Measurements from ENCODE around the gene CDC42BPA. TPM values are rescaled to one million over a fixed set of nuclear protein-coding genes. Genes with fewer than 3 reads are reported as not detected.
A peak's percentile ranks its signal among the peaks of the same experiment; 100 is the strongest.

The CDC42BPA gene
- total and polyA plus RNA-seq, 2 donors (not counting 3 experiments of a cell fraction or from before 2014, with no cell fraction given) = 26.1 to 92.6 TPM

DNA sequence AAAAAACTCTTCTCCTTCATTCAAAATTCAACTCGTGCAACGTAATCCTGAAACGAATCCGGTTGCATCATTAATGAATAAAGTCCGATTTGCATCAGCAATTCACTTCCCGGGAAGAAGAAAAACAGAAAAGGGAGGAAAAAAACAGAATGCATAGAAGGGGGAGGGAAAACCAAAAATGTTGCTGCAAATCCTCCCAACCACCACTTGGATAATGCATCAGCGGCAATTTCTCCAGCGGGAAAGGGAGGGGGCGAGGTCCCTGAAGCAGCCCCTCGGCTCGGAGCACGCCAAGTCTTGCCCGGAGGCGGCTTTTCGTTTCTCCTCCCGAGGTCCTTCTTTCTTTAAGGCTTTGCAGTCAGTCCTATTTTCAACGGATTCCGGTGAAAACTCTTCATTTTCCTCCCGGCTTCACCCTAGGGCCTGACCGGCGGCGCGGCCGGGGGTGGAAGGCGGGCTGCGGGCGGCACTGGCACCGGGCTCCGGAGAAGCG lies 723 bp downstream of the CDC42BPA start:
- no peak overlapping the region for H2AFZ ChIP-seq (ENCODE audit: low read depth, low read length)
- H3K27ac ChIP-seq (ENCODE audit: insufficient read depth, low read depth, low read length) = peak overlapping the region; percentile 92
- H3K9ac ChIP-seq (replicated peaks; ENCODE audit: extremely low read depth, insufficient read depth, low read length) = peak overlapping the region; percentile 99
- H3K4me3 ChIP-seq (replicated peaks in 1 of 3; ENCODE audit: insufficient read depth in 1 of 3, low read depth in 1 of 3, low read length in 3 of 3) = peak overlapping the region; percentile 96 to 100 (median 97)
- no peaks in the 10 kb centered on the region for H3K27me3 ChIP-seq (ENCODE audit: control insufficient read depth in 2 of 2, insufficient read depth in 2 of 2, low read length in 2 of 2)
- H3K4me1 ChIP-seq (ENCODE audit: control insufficient read depth, extremely low read depth, insufficient read depth, low read length) = peaks cover 19% of the 10 kb centered on the region
- H4K20me1 ChIP-seq (replicated peaks; ENCODE audit: control insufficient read depth, extremely low read depth, insufficient read depth, low read length) = no peaks in the 10 kb centered on the region
- BruUV-seq (replicated peaks) = TSS peak; percentile 24
- TF ChIP-seq, protein P1, sequence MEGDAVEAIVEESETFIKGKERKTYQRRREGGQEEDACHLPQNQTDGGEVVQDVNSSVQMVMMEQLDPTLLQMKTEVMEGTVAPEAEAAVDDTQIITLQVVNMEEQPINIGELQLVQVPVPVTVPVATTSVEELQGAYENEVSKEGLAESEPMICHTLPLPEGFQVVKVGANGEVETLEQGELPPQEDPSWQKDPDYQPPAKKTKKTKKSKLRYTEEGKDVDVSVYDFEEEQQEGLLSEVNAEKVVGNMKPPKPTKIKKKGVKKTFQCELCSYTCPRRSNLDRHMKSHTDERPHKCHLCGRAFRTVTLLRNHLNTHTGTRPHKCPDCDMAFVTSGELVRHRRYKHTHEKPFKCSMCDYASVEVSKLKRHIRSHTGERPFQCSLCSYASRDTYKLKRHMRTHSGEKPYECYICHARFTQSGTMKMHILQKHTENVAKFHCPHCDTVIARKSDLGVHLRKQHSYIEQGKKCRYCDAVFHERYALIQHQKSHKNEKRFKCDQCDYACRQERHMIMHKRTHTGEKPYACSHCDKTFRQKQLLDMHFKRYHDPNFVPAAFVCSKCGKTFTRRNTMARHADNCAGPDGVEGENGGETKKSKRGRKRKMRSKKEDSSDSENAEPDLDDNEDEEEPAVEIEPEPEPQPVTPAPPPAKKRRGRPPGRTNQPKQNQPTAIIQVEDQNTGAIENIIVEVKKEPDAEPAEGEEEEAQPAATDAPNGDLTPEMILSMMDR (IDR thresholded peaks at IDR 0.05; ENCODE audit: extremely low read depth in 1 of 2, insufficient read depth in 1 of 2, low read depth in 1 of 2, low read length in 2 of 2) = peak; percentile 6 to 30
- TF ChIP-seq JUN (IDR thresholded peaks at IDR 0.05; ENCODE audit: borderline replicate concordance, insufficient read depth, insufficient read length, low read depth) = no peak
- peak; percentile 18 for TF ChIP-seq POLR2A (IDR thresholded peaks at IDR 0.05; ENCODE audit: low read depth, low read length)
- POLR2A ChIA-PET = interaction anchor here (1.8 to 1.9 kb wide), 2 partner anchors 40 to 112 kb away, joined by 6 to 9 read pairs; no protein-coding TSS in a partner anchor
- dilution Hi-C loops (cut with MboI; ENCODE audit: extremely low pct_ligation_motif_present, low sequenced_read_pairs) (loop anchor here (25.0 kb wide), 1 partner anchor 120 kb away; no protein-coding TSS in a partner anchor), intact Hi-C loops (cut with micrococcal nuclease) (loop anchor here (1.0 to 5.0 kb wide), 8 partner anchors 34 to 325 kb away; no protein-coding TSS in a partner anchor)
- peaks cover 53% of the 10 kb centered on the region for H3K79me2 ChIP-seq (ENCODE audit: control insufficient read depth, insufficient read depth, low read length)
- DNase-seq (ENCODE audit: low read depth, low spot score) = peak; percentile 84
- H3K36me3 ChIP-seq (ENCODE audit: control insufficient read depth in 2 of 2, extremely low read depth in 1 of 2, insufficient read depth in 2 of 2, low read length in 2 of 2) = no peaks in the 10 kb centered on the region
- CTCF ChIA-PET = interaction anchor here (0.6 to 1.6 kb wide), 2 partner anchors 40 to 111 kb away, joined by 3 to 4 read pairs; no protein-coding TSS in a partner anchor
- FAIRE-seq = peak; percentile 63
- H3K9me3 ChIP-seq (replicated peaks; ENCODE audit: control insufficient read depth, insufficient read depth, low read length) = no peaks in the 10 kb centered on the region
- H3K9me1 ChIP-seq (replicated peaks; ENCODE audit: control insufficient read depth, extremely low read depth, insufficient read depth, low read length) = no peaks in the 10 kb centered on the region
- peak overlapping the region; percentile 87 for H3K4me2 ChIP-seq (ENCODE audit: insufficient read depth, low read length)

DNA sequence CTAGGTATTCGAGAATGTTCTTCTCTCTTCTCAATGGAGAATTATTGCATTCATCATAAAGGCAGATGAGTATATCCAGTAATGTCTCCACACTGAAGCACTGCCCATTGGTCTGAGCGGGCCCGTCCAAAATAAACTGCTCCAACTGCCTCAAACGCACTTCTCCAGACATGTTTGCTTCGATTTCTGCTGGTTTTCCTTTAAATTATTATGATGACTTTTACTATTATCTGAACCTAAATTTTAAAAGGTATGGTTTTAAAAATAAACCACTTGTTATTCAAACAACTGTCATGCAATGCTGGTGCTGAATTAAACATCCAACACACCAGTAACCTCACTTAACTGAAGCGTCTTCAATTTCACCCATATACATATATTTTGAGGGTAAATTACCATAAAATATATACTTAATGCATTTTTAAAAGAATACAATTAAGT lies 1.3 kb downstream of the CDC42BPA start:
- POLR2A ChIA-PET = interaction anchor here (1.4 kb wide), 1 partner anchor 115 kb away, joined by 4 read pairs; no protein-coding TSS in a partner anchor
- FAIRE-seq (peak; percentile 37), DNase-seq (ENCODE audit: low read depth, low spot score) (peak; percentile 61)

More for the DNA sequence above, 1.3 kb downstream of the CDC42BPA start:
- CTCF ChIA-PET = no interaction called here
- H3K4me2 ChIP-seq (ENCODE audit: insufficient read depth, low read length) = peak overlapping the region; percentile 87
- dilution Hi-C loops (cut with MboI; ENCODE audit: extremely low pct_ligation_motif_present, low sequenced_read_pairs) = loop anchor here (25.0 kb wide), 1 partner anchor 120 kb away; no protein-coding TSS in a partner anchor
- no peaks in the 10 kb centered on the region for H3K27me3 ChIP-seq (ENCODE audit: control insufficient read depth in 2 of 2, insufficient read depth in 2 of 2, low read length in 2 of 2)
- no TSS peak for BruUV-seq (replicated peaks)
- no peaks in the 10 kb centered on the region for H3K36me3 ChIP-seq (ENCODE audit: control insufficient read depth in 2 of 2, extremely low read depth in 1 of 2, insufficient read depth in 2 of 2, low read length in 2 of 2)
- peaks cover 59% of the 10 kb centered on the region for H3K79me2 ChIP-seq (ENCODE audit: control insufficient read depth, insufficient read depth, low read length)
- intact Hi-C loops (cut with micrococcal nuclease) = loop anchor here (1.0 to 5.0 kb wide), 3 partner anchors 82 to 325 kb away; no protein-coding TSS in a partner anchor
- H3K9me1 ChIP-seq (replicated peaks; ENCODE audit: control insufficient read depth, extremely low read depth, insufficient read depth, low read length) = no peaks in the 10 kb centered on the region
- peaks cover 22% of the 10 kb centered on the region for H3K4me1 ChIP-seq (ENCODE audit: control insufficient read depth, extremely low read depth, insufficient read depth, low read length)
- no peaks in the 10 kb centered on the region for H4K20me1 ChIP-seq (replicated peaks; ENCODE audit: control insufficient read depth, extremely low read depth, insufficient read depth, low read length)
- H3K4me3 ChIP-seq (replicated peaks in 1 of 3; ENCODE audit: insufficient read depth in 1 of 3, low read depth in 1 of 3, low read length in 3 of 3) = peak overlapping the region; percentile 96 to 100 (median 97)
- no peaks in the 10 kb centered on the region for H3K9me3 ChIP-seq (replicated peaks; ENCODE audit: control insufficient read depth, insufficient read depth, low read length)
- H2AFZ ChIP-seq (ENCODE audit: low read depth, low read length) = no peak overlapping the region
- peak overlapping the region; percentile 99 for H3K9ac ChIP-seq (replicated peaks; ENCODE audit: extremely low read depth, insufficient read depth, low read length)
- no peak for TF ChIP-seq POLR2AphosphoS5 (IDR thresholded peaks at IDR 0.05; ENCODE audit: insufficient read depth, low read depth, low read length)
- H3K27ac ChIP-seq (ENCODE audit: insufficient read depth, low read depth, low read length) = peak overlapping the region; percentile 92

All from endothelial cell of umbilical vein (primary cell).